Inferior parietal cortex (tissue), 1 donor: Measurements from ENCODE around the gene EDEM3.

Source experiments
- DNase-seq: peaks from one replicate; pipeline ENCODE4 v3.0.0-alpha.2; 2016; ENCODE audit errors: extremely low spot score

EDEM3 gene

GRCh38 chr1:184669391-184669790 lies 85.3 kb downstream of the EDEM3 start:
- DNase-seq: no peak

GRCh38 chr1:184665360-184665759 lies 89.3 kb downstream of the EDEM3 start:
- DNase-seq: no peak

GRCh38 chr1:184664661-184665060 lies 90.0 kb downstream of the EDEM3 start:
- DNase-seq: no peak

GRCh38 chr1:184664042-184664660 lies 90.5 kb downstream of the EDEM3 start:
- DNase-seq: peak; percentile 88

- DNase-seq: no peak
Observed at GRCh38 chr1:184661801-184662200, 92.9 kb downstream of the EDEM3 start.

- DNase-seq: no peak
Observed at GRCh38 chr1:184660462-184661191, 94.0 kb downstream of the EDEM3 start.

GRCh38 chr1:184658055-184658454 lies 96.6 kb downstream of the EDEM3 start:
- no peak for DNase-seq

GRCh38 chr1:184656221-184656620 lies 98.4 kb downstream of the EDEM3 start:
- no peak for DNase-seq

GRCh38 chr1:184655185-184655584 lies 99.5 kb downstream of the EDEM3 start:
- DNase-seq: no peak

- no peak for DNase-seq
Observed at GRCh38 chr1:184650177-184650866, 104.3 kb downstream of the EDEM3 start.

- DNase-seq: peak; percentile 68
Observed at GRCh38 chr1:184649451-184649888, 105.2 kb downstream of the EDEM3 start.

GRCh38 chr1:184648856-184649201 lies 105.8 kb downstream of the EDEM3 start:
- DNase-seq: no peak

- DNase-seq: no peak
Observed at GRCh38 chr1:184648160-184648855, 106.3 kb downstream of the EDEM3 start.

GRCh38 chr1:184647471-184647870 lies 107.2 kb downstream of the EDEM3 start:
- no peak for DNase-seq

- no peak for DNase-seq
Observed at GRCh38 chr1:184646824-184647223, 107.8 kb downstream of the EDEM3 start.

GRCh38 chr1:184646178-184646701 lies 108.4 kb downstream of the EDEM3 start:
- DNase-seq: no peak

- no peak for DNase-seq
Observed at GRCh38 chr1:184644771-184645170, 109.9 kb downstream of the EDEM3 start.

GRCh38 chr1:184643661-184644060 lies 111.0 kb downstream of the EDEM3 start:
- no peak for DNase-seq

GRCh38 chr1:184641894-184642293 lies 112.8 kb downstream of the EDEM3 start:
- no peak for DNase-seq

GRCh38 chr1:184640505-184640904 lies 114.2 kb downstream of the EDEM3 start:
- DNase-seq: no peak
